Measurements from ENCODE around the gene KCNQ1.

Gene KCNQ1

DNA sequence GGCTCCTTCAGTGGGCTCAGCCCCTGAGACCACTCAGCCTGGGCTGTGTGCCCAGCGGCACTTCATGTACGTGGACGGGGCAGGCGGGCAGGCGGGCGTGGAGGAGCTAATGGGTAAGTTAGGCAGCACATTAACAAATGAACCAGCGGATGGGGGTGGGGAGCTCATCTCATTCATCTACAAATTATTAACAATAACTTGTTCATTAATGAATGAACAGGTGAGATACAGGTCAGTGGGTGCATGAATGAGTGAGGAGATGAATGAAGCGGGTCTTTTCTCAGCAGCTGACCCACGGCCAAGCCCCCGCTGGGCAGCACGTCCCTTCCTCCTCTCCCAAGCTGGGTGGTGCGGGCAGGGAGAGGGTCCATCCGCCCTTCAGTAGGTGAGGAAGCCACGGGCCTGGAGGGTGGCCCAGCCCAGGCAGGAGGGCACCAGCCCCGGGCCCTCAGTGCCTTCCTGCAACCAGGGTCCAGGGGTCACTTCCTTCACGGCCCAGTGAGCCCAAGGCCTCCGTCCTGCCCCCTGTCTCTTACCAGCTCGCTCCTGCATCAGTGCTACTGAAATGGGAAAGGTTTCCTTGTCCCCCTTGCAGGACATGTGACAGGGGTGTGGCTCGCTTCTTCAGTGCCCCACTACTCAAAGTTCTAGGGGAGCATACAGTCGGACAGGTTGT, 315.5 kb downstream of the KCNQ1 start:
- no peak for DNase-seq

DNA sequence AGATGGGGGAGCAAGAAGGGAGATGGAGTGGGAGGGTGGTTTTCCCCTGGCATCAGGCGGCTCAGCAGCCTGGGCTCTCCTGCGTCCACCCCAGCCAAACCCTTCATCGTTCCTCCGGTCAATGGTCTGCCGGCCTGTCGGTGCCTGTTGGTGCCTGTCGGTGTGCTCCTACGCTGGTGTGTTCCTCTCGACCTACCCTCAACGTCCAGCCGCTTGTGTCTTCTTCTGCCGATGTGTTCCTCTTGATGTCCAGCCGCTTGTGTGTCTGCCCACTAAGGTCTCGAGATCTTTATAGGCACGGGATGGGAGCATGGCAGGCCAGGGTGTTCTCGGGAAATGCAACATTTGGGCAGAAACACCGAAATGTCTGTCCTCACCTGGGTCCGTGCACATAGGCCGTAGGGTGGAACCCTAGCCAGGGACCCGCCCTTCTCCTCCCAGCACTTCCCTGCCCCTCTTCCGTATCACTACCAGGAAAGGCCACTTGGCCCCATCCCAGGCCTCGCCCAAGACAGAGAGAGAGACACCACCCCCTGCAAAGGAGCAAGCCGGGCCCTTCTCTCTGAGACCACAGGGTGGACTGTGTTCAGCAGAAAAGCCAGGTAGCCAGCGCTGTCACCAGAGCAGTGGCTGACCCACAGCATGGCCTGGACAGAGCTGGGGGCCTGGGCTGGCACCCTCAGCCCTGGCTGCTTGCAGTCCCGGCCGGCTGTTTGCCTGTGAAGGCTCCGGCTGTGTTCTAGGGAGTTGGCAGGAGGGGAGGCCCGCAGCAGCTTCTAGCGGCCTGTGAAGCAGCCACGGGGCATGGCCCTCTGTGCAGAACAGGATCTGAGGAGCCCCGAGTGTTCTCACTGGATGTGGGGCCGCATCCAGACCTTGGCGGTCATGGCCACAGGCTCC, 316.6 kb downstream of the KCNQ1 start:
- DNase-seq: no peak

DNA sequence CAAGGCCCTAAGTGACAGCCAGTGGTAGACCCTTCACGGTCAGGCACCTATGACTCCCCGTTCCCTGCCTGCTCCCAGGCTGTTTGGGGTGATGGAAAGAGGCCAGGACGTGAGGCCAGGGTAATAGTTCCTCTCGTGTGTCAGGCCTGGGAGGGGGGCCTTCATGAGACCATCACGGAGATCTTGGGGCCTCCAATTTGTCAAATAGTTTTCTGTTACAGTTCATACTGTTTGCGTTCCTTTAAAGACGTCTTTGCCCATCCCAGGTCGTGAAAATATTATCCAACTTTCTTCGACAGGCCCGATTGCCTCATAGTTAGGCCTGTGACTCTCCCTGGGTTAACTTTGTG, 317.2 kb downstream of the KCNQ1 start:
- DNase-seq: no peak

DNA sequence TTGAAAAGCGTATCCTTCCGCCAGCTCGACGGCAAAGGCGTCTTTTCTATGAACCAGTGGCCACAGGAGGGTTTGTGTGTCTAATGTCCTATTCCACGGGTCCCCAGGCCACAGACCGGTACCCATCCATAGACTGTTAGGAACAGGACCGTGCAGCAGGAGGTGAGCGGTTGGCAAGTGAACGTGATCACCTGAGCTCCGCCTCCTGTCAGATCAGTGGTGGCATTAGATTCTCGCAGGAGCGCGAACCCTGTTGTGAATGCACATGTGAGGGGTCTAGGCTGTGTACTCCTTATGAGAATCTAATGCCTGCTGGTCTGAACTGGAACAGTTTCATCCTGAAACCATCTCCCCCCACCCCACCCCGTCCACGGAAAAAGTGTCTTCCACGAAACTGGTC, 317.6 kb downstream of the KCNQ1 start:
- DNase-seq: no peak

DNA sequence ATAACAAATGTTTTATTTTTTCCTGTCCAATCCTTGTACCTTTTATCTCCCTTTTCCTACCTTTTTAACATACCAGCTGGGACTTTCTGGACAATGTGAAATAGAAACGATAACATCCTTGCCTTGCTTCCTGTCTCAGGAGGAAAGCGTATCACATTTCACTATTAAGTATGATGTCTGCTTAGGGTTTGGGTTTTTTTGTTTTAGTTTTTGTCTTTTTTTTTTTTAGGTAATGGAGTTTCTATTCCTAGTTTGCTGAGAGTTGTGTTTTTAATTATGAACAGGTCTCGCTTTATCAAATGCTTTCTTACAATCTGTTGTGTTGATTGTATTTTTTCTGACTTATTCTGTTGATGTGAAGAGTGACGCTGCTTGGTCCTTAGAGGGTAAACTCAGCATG, 319.2 kb downstream of the KCNQ1 start:
- DNase-seq: no peak

DNA sequence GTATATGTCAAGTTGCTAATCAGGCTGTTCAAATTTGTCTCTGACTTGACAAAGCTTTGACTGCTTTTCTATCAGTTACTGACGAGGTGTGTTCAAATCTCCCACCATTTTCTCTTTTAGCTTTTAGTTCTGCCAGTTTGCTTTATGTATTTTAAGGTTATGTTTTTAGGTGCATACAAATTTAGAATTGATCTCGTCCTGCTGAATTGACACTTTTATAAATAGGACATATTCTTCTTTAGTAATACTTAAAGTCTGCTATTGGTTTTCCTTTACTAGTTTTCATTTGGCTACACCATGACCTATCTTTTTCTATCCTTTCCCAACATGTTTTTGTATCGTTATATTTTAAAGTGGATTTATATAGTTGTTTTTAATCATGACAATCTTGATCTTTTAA, 320.7 kb downstream of the KCNQ1 start:
- DNase-seq: no peak

DNA sequence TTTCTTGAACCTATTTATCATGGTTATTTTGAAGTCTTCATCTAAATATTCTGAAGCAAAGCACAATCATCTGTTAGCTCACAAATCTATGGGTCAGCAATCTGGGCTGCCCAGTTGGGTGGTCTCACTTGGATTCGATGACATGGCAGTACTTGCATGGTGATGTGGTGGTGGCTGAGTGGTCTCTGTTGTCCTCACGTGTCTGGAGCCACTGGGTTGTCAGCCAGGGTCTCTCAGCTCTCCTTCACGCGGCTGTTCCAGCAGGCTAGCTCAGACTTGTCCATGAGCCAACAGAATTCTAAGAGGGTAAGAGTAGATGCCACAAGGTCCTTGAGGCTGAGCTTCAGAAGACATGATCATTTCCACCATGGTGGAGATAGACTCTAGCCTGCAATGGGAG, 321.4 kb downstream of the KCNQ1 start:
- DNase-seq: no peak

DNA sequence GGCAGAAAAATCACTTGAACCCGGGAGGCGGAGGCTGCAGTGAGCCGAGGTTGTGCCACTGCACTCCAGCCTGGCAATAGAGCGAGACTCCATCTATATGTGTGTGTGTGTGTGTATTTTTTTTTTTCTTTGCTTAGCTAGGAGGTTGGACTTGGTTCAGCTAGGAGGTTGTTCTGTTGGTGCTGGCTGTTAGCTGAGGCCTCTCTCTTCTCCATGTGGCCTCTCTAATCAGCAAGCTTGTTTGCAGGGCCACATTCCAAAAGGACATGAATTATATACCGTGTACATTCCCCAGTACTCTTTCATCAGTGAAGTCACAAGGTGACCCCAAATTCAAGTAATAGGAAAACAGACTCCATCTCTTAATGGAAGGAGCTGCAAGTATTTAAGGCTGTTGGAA, 322.3 kb downstream of the KCNQ1 start:
- no peak for DNase-seq

DNA sequence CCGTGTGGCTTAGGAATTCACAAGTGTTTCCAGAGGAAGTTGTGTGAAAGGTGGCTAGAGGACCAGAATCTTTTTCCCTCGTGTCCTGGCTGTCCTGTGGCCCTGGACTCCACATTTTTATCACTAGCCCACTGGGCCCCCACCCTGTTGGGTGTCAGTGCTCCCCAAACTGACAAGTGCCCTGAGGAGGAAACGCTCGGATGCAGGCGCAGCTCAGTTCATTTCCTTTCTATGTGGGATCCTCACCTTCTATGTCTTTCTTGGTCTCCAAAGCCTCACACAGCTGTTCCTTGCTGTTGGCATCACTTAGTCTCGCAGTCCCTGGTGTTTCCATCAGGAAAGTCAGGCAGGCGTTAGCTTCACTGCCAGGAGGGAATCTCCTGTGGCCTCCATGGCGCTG, 323.0 kb downstream of the KCNQ1 start:
- DNase-seq: no peak

DNA sequence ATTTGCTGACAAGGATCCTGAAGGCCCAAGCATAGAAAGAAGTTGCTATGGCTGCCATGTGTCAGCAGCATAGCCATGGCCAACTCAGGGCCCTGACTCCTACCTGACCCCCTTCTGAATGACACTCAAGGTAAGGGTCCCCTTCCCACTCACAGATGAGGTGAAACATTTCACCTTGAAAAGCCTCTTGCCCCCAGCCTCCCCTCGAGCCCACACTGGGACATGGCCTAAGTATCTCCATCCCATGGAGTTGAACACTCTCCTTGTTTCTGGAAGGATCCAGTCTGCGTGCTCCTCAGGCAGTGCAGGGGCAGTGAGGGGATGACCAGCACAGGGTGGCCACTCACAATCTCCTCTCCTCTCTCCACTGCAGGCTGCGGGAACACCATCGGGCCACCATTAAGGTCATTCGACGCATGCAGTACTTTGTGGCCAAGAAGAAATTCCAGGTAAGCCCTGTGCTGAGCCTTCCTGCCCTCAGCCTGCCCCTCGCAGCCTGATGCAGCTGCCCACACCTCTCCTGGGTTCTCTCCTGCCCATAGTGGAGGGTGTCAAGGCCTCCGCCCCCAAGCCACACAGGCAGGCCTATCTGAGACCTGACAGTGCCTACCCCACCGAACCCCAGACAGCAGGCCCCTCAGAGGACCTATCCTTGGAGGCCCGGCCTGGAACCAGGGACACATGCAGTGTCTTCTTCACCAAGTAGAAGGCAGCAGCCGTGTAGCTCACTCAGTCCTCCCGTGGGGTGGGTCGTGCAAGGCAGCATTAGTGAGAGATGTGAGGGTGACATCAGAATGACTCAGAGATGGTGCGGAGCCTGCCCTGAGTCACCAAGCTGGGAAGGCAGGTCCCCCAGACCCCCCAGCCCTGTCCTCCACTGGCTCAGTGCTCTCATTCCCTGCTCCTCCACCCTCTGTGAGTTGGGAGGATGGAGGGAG, 323.9 kb downstream of the KCNQ1 start:
- DNase-seq: no peak

DNA sequence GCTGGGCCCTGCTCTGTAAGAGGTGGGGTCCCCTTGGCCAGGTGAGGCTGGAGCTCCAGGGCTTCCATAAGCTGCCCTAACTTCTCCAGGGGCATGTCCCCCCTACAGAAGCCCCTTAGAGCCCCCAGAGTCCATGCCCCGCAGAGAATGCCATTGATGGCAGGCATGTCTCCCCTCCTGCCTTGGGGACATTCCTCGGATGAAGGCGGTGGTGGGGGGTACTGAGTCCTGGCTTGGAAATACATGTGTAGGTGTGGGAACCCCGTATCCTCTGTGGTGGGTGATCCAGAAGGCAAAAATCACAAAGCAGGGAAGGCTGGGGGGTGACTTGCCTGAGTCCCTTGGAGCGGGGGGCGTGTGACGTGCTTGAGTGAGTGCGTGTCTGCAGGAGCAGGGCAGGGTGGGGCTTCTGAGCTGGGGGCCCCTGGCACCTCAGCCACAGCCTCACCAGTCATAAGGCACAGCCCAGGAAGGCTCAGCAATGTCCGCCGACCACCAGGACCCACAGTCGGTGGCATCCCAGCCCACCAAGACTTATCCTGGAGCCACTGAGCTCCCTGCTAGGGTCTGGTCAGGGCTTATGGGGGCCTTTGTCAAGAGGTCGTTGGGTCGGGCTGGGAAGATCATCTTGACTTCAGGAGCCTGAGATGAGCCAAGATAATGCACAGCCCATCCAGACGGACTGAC, 324.7 kb downstream of the KCNQ1 start:
- DNase-seq: no peak

DNA sequence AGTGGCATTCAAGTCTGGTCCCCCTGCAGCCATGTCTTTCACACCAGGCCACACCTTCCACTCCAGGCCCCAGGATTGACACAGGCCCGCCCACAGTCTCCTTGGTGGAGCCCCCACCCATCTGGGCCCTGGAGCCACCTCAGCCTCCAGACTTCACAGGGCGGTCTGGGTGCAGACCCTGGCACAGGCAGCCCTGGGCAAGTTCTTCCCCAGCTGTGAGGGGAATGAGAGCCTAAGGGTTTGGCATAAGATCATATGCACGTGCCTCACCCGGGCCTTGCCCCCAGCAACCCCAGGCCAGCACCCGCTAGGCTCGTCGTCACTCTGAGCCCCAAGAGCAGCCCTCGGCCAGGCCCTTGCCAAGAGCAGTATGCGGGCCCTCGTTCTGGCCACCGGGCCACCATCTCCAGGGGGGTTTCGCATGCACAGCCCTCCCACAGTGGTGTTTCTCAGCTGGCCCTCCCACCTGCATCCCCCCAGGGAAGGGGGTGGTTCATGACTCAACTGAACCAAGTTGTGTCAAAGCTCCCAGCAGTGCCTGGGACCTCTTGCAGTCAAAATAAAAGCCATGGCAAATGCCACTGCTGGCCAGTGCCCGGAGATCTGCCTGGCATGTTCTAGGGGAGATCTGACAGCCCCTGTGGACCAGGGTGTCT, 325.4 kb downstream of the KCNQ1 start:
- DNase-seq: no peak

DNA sequence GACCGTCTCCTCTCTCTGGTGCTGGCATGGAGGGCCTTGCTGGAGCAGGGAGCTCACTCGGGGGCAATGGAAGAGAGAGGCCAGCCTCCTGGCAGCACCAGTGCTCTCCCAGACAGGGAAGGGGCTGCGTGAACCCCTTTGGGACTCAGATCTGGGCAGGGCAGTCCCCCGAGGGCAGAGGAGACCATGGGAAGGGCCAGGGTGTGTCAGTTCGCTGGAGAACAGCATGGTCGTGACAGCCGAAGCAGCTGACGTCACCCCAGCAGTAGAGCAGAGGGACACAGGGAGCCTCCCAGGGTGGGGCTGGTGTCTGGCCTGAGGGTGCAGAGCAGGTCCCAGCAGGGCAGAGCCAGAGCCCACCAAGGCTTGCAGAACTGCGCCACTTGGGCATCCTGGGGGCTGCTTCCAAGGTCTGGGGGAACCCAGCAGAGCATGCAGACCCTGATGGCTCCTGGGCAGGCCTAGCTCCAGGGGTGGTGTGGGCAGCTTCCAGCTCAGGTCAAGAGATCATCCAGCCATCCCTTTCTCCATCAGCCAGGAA, 326.0 kb downstream of the KCNQ1 start:
- DNase-seq: no peak

DNA sequence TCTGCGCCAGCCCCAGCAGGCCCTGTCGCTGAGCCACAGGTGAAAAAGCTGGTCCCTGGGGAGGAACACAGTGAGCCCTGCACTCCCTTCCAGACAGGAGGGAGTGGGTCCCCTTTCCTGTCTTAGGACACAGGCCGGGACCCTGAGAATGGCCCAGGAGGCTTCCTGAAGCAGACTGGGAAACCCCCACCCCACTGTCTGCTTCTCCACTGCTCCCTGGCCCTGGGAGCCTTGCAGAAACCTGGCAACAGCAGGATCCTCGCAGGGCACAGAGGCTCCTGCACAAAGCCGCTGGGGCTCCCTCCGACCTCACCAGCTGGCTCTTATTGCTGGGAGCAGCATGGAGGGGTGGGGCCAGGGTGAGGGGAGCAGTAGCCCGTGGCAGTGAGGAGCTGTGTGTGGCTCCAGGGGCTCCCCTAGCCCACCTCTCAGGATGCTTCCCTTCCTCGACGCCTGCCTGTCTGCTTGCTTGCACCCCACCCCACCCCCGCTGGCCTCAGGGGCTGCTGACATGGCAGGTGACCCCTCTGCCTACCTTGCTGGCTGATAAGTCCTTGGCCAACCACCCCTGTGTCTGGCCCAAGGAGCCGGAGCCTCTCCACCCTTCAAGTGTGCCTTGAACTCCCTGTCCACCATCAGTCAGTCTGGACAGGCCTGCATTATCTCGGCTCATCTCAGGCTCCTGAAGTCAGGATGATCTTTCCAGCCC, 327.1 kb downstream of the KCNQ1 start:
- DNase-seq: no peak

DNA sequence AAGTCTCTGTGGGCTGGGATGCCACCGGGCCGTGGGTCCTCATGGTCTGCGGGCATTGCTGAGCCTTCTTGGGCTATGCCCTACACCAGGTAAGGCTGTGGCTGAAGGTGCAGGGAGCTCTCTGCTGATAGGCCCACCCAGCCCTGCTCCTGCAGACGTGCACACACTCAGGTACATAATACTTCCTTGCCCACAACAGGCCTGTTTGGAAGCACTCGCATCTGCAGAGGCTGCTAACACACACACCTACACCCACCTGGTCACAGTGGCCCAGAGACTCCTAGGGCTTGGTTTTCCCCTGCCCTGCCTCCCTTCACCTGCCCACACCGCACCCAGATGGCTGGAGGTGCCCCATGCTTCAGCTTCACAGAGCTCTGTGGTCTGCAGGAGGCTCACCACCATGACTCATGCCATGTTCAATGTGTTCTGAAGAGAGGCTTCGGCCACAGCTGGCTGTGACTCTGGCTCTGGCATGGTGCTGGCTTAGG, 327.8 kb downstream of the KCNQ1 start:
- DNase-seq: no peak

DNA sequence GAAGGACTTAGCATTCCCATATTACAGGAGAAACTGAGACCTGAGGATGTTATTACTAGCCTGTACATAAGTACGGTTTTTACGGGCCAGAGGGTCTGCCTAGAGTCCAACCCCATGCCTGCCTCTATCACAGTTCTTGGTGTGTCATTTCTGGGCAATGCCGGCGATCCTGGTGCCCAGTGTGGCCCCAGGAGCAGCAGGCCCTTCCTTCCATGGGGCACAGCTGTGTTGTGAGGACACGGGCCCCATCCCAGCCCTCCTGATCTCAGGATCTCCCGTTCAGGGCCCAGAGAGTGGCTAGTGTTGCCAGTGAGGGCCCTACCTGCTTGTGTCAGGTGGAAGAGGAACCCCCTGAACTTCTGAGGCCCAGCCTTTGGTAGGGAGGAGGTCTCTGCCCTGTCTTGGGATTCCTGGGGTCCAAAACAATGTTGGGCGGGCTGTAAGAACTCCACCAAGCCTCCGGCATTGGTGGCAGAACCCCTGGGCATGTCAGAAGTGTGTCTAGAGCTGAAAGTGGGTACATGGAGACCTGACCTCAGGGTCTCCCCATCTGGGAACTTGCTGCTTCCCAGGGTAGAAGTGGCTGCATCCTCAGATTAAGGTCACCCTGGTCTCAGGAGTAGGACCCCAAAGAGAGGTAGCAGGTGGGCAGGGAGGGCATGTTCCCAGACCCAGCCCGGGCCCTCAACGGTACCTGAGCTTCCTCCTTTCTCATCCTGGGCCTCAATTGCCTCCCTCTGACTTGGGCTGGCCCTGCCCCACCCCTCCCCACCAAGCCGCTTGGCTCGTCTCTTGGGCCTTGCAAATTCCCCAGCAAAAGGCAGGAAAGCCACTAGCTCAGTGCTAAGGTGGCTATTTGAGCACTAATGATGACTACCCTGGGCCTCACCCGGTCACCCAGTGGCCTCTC, 329.6 kb downstream of the KCNQ1 start:
- no peak for DNase-seq

DNA sequence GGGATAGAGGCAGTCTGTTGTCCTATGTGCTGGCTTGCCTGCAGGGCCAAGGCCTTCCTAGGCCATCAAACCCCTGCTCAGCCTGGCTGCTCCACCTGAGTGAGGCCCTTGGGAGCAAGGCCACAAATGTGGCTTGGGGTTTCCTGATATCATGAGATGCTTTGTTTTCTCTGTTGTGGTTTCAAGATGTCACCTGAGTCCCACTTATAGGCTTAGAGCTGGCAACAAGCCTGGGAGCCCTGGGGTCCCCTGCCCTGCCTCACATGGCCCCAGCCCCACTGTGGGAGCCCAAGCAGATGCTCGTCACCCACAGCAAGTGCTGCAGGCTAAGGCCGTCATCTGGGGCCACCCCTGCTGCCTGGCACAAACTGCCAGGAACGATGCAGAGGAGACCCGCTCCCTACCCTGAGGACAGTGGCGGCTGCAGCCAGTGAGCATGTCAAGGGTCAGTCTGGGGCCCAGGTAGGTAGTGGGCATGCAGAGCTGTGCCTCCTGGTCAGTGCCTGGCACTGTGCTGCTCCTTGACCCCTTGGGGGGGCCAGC, 330.3 kb downstream of the KCNQ1 start:
- DNase-seq: no peak

DNA sequence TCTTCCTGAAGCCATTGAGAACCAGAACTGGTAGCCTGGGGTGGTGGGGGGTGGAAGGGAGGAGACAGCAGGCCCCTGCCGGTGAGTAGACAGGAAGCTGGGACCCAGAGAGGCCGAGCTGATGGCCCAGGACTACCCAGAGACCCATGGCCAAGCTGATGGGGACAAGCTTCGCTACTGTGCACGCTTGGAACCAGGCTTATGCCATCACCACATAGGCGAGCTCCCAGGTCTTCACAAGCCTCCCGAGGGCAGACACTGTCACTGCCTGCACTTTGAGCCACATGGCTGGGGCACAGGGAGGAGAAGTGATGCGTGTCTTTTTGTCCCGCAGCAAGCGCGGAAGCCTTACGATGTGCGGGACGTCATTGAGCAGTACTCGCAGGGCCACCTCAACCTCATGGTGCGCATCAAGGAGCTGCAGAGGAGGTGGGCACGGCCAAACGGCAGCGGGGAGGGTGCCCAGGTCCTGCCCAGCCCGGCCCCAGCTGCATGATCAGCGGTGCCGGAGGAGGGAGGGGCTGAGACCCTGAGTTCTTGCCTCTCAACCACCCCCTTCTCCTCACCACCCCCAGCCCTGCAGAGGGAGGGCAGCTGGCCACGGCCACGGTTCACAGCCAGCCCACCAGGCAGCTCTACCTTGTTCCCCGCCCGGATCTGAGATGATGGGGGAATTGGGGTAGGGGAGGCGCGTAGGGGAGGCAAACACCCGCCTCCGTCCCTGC, 331.0 kb downstream of the KCNQ1 start:
- DNase-seq: no peak
